HFFc6 (cell line): ENCODE data around the gene GLRX2. TPM values are rescaled to one million over a fixed set of nuclear protein-coding genes. Genes with fewer than 3 reads are reported as not detected.

Source experiments
- DNase-seq: peaks from one replicate; pipeline ENCODE4 v3.0.0-alpha.2; 2018
- H3K27ac Mint-ChIP-seq: 2 replicates; pipeline ENCODE4 v1.8.0; 2020; ENCODE audit warnings: mild to moderate bottlenecking, mixed read lengths
- H3K27me3 Mint-ChIP-seq: 2 replicates; pipeline ENCODE4 v1.8.0; 2021; ENCODE audit warnings: mild to moderate bottlenecking, moderate library complexity, mixed read lengths; ENCODE audit not compliant: insufficient read depth
- H3K36me3 Mint-ChIP-seq: 2 replicates; pipeline ENCODE4 v1.8.0; 2021; ENCODE audit warnings: low read depth, mixed read lengths
- H3K4me1 Mint-ChIP-seq: 2 replicates; pipeline ENCODE4 v1.8.0; 2020; ENCODE audit warnings: low read depth, mixed read lengths
- H3K4me3 Mint-ChIP-seq: 2 replicates; pipeline ENCODE4 v1.8.0; 2020; ENCODE audit warnings: mild to moderate bottlenecking, moderate library complexity, mixed read lengths
- H3K9me3 Mint-ChIP-seq: 2 replicates; pipeline ENCODE4 v1.8.0; 2020; ENCODE audit warnings: mild to moderate bottlenecking, mixed read lengths
- CTCF ChIP-seq: fragments of 200-600 bp; sonication (generic); IDR thresholded peaks from 2 replicates; pipeline ENCODE4 v1.5.0; 2021; ENCODE audit warnings: antibody characterized with exemption, mild to moderate bottlenecking
- total RNA-seq, 6 experiments: library from RNA; stranded (reverse); fragmentation: NEBNext Ultra II Directional; extraction: Animal tissue kit (Norgen Biotek cat#: 25700); gene quantifications; 2 replicates in 1 of 6; 3 replicates in 5 of 6; pipeline ENCODE4 v1.2.3, GENCODE V29; 2021

GLRX2 gene
- total RNA-seq, 6 experiments from 2014 or later: 32.8 to 39.1 (median 34.7) TPM

- TF ChIP-seq CTCF: no peak
- Mint-ChIP-seq H3K4me1 (peaks cover 16% of the 10 kb centered on the region), H3K27me3 (no peaks in the 10 kb centered on the region), H3K4me3 (no peak overlapping the region), H3K27ac (peak overlapping the region; percentile 6; the same call in 1 of the 2 replicates), H3K9me3 (no peaks in the 10 kb centered on the region), H3K36me3 (peaks cover 28% of the 10 kb centered on the region)
- DNase-seq: no peak
These were observed 36.6 kb upstream of the GLRX2 start for GRCh38 chr1:193141804-193142203.

DNA sequence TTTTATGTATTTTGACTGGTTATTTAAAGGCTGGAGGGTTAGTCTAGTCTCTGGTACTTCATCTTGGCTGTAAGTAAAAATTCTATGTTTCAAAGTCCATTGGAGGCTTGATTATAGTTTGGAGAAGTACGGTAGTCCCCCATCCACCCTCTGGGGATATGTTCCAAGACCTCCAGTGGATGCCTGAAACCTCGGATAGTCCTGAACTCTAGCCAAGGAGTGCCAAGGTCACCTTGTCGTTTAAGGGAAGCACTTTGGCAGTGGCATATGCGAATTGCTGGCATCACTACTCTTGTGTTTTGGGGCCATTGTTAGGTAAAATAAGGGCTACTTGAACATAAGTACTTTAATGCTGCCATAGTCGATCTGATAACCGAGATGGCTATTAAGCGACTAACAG, 35.0 kb upstream of the GLRX2 start:
- TF ChIP-seq CTCF: no peak
- Mint-ChIP-seq H3K4me1 (peaks cover 20% of the 10 kb centered on the region), H3K4me3 (no peak overlapping the region), H3K36me3 (peaks cover 40% of the 10 kb centered on the region), H3K27ac (no peak overlapping the region), H3K9me3 (no peaks in the 10 kb centered on the region), H3K27me3 (no peaks in the 10 kb centered on the region)
- no peak for DNase-seq

- H3K9me3 Mint-ChIP-seq: no peaks in the 10 kb centered on the region
- H3K4me1 Mint-ChIP-seq: peaks cover 17% of the 10 kb centered on the region
- peaks cover 43% of the 10 kb centered on the region for H3K36me3 Mint-ChIP-seq
- peak overlapping the region; percentile 3; the same call in 1 of the 2 replicates for H3K27ac Mint-ChIP-seq
- H3K4me3 Mint-ChIP-seq: no peak overlapping the region
- no peak for DNase-seq
- no peak for TF ChIP-seq CTCF
- H3K27me3 Mint-ChIP-seq: no peaks in the 10 kb centered on the region; the same call in 1 of the 2 replicates
These were observed 26.1 kb upstream of the GLRX2 start for GRCh38 chr1:193131266-193131860.

- TF ChIP-seq CTCF: no peak
These were observed 20.2 kb upstream of the GLRX2 start for GRCh38 chr1:193125369-193125768.

DNA sequence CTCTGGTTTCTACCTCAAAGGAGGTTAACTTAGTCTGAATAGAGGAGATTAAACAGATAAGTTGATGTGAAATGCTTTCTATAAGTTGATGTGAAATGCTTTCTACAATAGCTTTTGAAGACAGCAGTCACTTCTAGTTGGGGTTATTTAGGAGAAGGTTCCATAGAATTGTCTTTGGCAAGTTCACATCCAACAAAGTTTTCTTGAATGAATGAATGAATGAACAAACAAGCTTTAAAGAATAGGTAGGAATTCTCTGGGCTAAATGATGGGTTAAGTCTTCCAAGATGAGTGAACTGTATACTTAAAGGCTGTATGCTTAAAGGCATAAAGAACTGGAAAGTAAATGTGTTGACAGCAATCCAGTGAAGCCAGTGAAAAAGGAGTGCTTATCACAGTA, 18.5 kb upstream of the GLRX2 start:
- no peak for TF ChIP-seq CTCF
- H3K36me3 Mint-ChIP-seq: peaks cover 12% of the 10 kb centered on the region
- peaks cover 30% of the 10 kb centered on the region for H3K4me1 Mint-ChIP-seq
- no peak overlapping the region; the same call in 1 of the 2 replicates for H3K27ac Mint-ChIP-seq
- H3K27me3 Mint-ChIP-seq: peaks cover 2% of the 10 kb centered on the region; the same call in 1 of the 2 replicates
- no peaks in the 10 kb centered on the region for H3K9me3 Mint-ChIP-seq
- H3K4me3 Mint-ChIP-seq: peak overlapping the region; percentile 97
- no peak for DNase-seq

More at GRCh38 chr1:193125369-193125768, 20.2 kb upstream of the GLRX2 start:
- H3K9me3 Mint-ChIP-seq: no peaks in the 10 kb centered on the region
- H3K27ac Mint-ChIP-seq: peak overlapping the region; percentile 14; the same call in 1 of the 2 replicates
- peaks cover 15% of the 10 kb centered on the region for H3K36me3 Mint-ChIP-seq
- peaks cover 2% of the 10 kb centered on the region; the same call in 1 of the 2 replicates for H3K27me3 Mint-ChIP-seq
- H3K4me1 Mint-ChIP-seq: peaks cover 29% of the 10 kb centered on the region
- no peak overlapping the region for H3K4me3 Mint-ChIP-seq
- no peak for DNase-seq
